Lower leg skin (tissue), 4 donors: ENCODE results near the gene TMEM233. TPM values are rescaled to one million over a fixed set of nuclear protein-coding genes. Genes with fewer than 3 reads are reported as not detected.

Experiments used
- DNase-seq, 2 donors: peaks; one replicate each; pipeline ENCODE4 v3.0.0-alpha.2; 2019; ENCODE audit warnings: low spot score in 2 of 2
- H3K4me3 ChIP-seq: fragments of 200-600 bp; sonication (generic); 2 replicates; pipeline ENCODE4 v1.5.1; 2017; ENCODE audit warnings: mild to moderate bottlenecking, low read depth; ENCODE audit not compliant: poor library complexity, severe bottlenecking
- CTCF ChIP-seq, 3 donors: fragments of 450-650 bp; IDR thresholded peaks; one replicate each; pipeline ENCODE4 v1.5.1; 2016; ENCODE audit warnings: antibody characterized with exemption in 3 of 3, mild to moderate bottlenecking in 3 of 3, moderate library complexity in 2 of 3
- POLR2A ChIP-seq, 2 donors: fragments of 450-650 bp; IDR thresholded peaks; one replicate each; pipeline ENCODE4 v1.6.1; 2016 to 2017; ENCODE audit warnings: antibody characterized with exemption in 2 of 2, mild to moderate bottlenecking in 1 of 2, moderate library complexity in 1 of 2
- WGBS, 2 donors: methylation state at CpG; one replicate each; pipeline ENCODE4 v1.1.5; 2018; 5-methylcytosine and 5-hydroxymethylcytosine counted together
- intact Hi-C: fragments of 100-400 bp; cut with DNase I; formaldehyde crosslinking; loops from one replicate; pipeline ENCODE4 v1.15.0; 2023; ENCODE audit warnings: low total_unique reads
- total RNA-seq, 4 donors: library from RNA; depleted of rRNA; stranded (reverse); fragments of >200 nt; gene quantifications; one replicate each; pipeline ENCODE4 v1.1.0, GENCODE V29; 2016

TMEM233 gene
- total RNA-seq, 4 donors from 2014 or later = 0.06 TPM; not detected in 3

- intact Hi-C loops = no loop called here
- no peak overlapping the region for H3K4me3 ChIP-seq
- WGBS, 2 donors = 56 to 57% methylated on average over 2 of the region's 2 CpGs
- DNase-seq = no peak
- TF ChIP-seq CTCF (IDR thresholded peaks at IDR 0.05) = no peak
- TF ChIP-seq POLR2A (IDR thresholded peaks at IDR 0.05) = no peak
Observed at GRCh38 chr12:119578112-119578511, 15.5 kb upstream of the TMEM233 start.

- intact Hi-C loops = no loop called here
- TF ChIP-seq CTCF (IDR thresholded peaks at IDR 0.05) = no peak
- no peak for TF ChIP-seq POLR2A (IDR thresholded peaks at IDR 0.05)
Observed at GRCh38 chr12:119589097-119589496, 4.5 kb upstream of the TMEM233 start.

GRCh38 chr12:119589634-119590033 lies 3.9 kb upstream of the TMEM233 start:
- no peak for DNase-seq
- intact Hi-C loops = no loop called here
- no peak for TF ChIP-seq CTCF (IDR thresholded peaks at IDR 0.05)
- no peak for TF ChIP-seq POLR2A (IDR thresholded peaks at IDR 0.05)
- WGBS, 2 donors = 81 to 83% methylated on average over 4 of the region's 4 CpGs
- no peak overlapping the region for H3K4me3 ChIP-seq

More at GRCh38 chr12:119589097-119589496, 4.5 kb upstream of the TMEM233 start:
- WGBS, 2 donors = 67 to 74% methylated on average over 1 of the region's 1 CpG
- no peak for DNase-seq
- no peak overlapping the region for H3K4me3 ChIP-seq

GRCh38 chr12:119592232-119592631 lies 1.3 kb upstream of the TMEM233 start:
- TF ChIP-seq POLR2A (IDR thresholded peaks at IDR 0.05) (no peak), CTCF (IDR thresholded peaks at IDR 0.05) (no peak)
- WGBS, 2 donors = 68 to 79% methylated on average over 2 of the region's 2 CpGs
- no peak overlapping the region for H3K4me3 ChIP-seq
- intact Hi-C loops = no loop called here
- no peak for DNase-seq

GRCh38 chr12:119594399-119594730 lies 791 bp downstream of the TMEM233 start:
- WGBS, 2 donors = 1 to 2% methylated on average over 22 of the region's 22 CpGs
- no peak for TF ChIP-seq POLR2A (IDR thresholded peaks at IDR 0.05)
- TF ChIP-seq CTCF (IDR thresholded peaks at IDR 0.05) = no peak
- DNase-seq = no peak
- intact Hi-C loops = no loop called here
- H3K4me3 ChIP-seq = peak overlapping the region; percentile 3

- intact Hi-C loops = no loop called here
- peak overlapping the region; percentile 3 for H3K4me3 ChIP-seq
- TF ChIP-seq CTCF (IDR thresholded peaks at IDR 0.05) (no peak), POLR2A (IDR thresholded peaks at IDR 0.05) (no peak)
- WGBS, 2 donors = 2% methylated on average over 27 to 39 of the region's 49 CpGs
- no peak for DNase-seq
Observed at GRCh38 chr12:119594772-119595445, 1.3 kb downstream of the TMEM233 start.
